Measurements from ENCODE around the gene MAT1A. TPM values are rescaled to one million over a fixed set of nuclear protein-coding genes. Genes with fewer than 3 reads are reported as not detected.

The MAT1A gene
- total and polyA plus RNA-seq, 2 of the 13 experiments (the other 11 are each of a cell fraction or from before 2014, with no cell fraction given): 57.1 to 76.9 TPM

- TF ChIP-seq ZNF276 (CRISPR knock-in tag; IDR thresholded peaks at IDR 0.05; ENCODE audit: low read depth) (no peak), MAX (IDR thresholded peaks at IDR 0.05) (peak; percentile 28; the same call in 1 of the 2 replicates), PRDM10 (CRISPR knock-in tag; IDR thresholded peaks at IDR 0.05; ENCODE audit: low read depth) (peak; percentile 95), ZBTB3 (CRISPR knock-in tag; IDR thresholded peaks at IDR 0.05; ENCODE audit: borderline replicate concordance, low read depth) (0 out of 2 replicates have a peak, but pooled peaks have one; percentile 44), HMGXB4 (CRISPR knock-in tag; IDR thresholded peaks at IDR 0.05; ENCODE audit: borderline replicate concordance in 1 of 2, low read depth in 1 of 2) (no peak), NR2C2 (CRISPR knock-in tag; IDR thresholded peaks at IDR 0.05; ENCODE audit: borderline replicate concordance) (no peak; the same call in 1 of the 2 replicates), RELA (CRISPR knock-in tag; IDR thresholded peaks at IDR 0.05) (no peak), THRA (CRISPR knock-in tag; IDR thresholded peaks at IDR 0.05; ENCODE audit: borderline replicate concordance) (peak; percentile 46; the same call in 1 of the 2 replicates), ZNF383 (CRISPR knock-in tag; IDR thresholded peaks at IDR 0.05; ENCODE audit: borderline replicate concordance) (no peak), THAP11 (CRISPR knock-in tag; IDR thresholded peaks at IDR 0.05) (peak; percentile 61), ZFP36 (IDR thresholded peaks at IDR 0.05; ENCODE audit: borderline replicate concordance, low read depth, low read length, partially characterized antibody) (no peak), MED1 (CRISPR knock-in tag; IDR thresholded peaks at IDR 0.05) (peak; percentile 85), ISL2 (CRISPR knock-in tag; IDR thresholded peaks at IDR 0.05) (peak; percentile 92), CREB1 (IDR thresholded peaks at IDR 0.05) (no peak), CREB1 (CRISPR knock-in tag; IDR thresholded peaks at IDR 0.05) (no peak; the same call in 1 of the 2 replicates), CSRNP1 (CRISPR knock-in tag; IDR thresholded peaks at IDR 0.05) (no peak), GPN1 (CRISPR knock-in tag; IDR thresholded peaks at IDR 0.05; ENCODE audit: borderline replicate concordance) (no peak)
Observed at GRCh38 chr10:80290474-80291220, 1.2 kb upstream of the MAT1A start (continued).

Data from HepG2 (cell line).